ENCODE results near the gene MS4A4A. TPM values are rescaled to one million over a fixed set of nuclear protein-coding genes. Genes with fewer than 3 reads are reported as not detected.

MS4A4A gene
- total and polyA plus RNA-seq, 10 of the 15 experiments (the other 5 are each of a cell fraction or from before 2014, with no cell fraction given): 0.10 to 2.4 (median 0.68) TPM

GRCh38 chr11:60339356-60339755 is 58.9 kb downstream of the MS4A4A start (continued):
- TF ChIP-seq HDAC2 (IDR thresholded peaks at IDR 0.05) (no peak), SMAD1 (IDR thresholded peaks at IDR 0.05; ENCODE audit: low read depth, partially characterized antibody) (no peak), FOXK2 (IDR thresholded peaks at IDR 0.05) (no peak), DPF2 (IDR thresholded peaks at IDR 0.05) (no peak), POLR2AphosphoS2 (IDR thresholded peaks at IDR 0.05; ENCODE audit: low read depth, low read length) (no peak), SRF (IDR thresholded peaks at IDR 0.05; ENCODE audit: low read depth in 2 of 2, low read length in 2 of 2) (no peak), TARDBP (IDR thresholded peaks at IDR 0.05; ENCODE audit: borderline replicate concordance) (no peak), POU2F2 (IDR thresholded peaks at IDR 0.05; ENCODE audit: borderline replicate concordance, low read depth, low read length) (no peak)
- TF ChIP-seq, protein P1, sequence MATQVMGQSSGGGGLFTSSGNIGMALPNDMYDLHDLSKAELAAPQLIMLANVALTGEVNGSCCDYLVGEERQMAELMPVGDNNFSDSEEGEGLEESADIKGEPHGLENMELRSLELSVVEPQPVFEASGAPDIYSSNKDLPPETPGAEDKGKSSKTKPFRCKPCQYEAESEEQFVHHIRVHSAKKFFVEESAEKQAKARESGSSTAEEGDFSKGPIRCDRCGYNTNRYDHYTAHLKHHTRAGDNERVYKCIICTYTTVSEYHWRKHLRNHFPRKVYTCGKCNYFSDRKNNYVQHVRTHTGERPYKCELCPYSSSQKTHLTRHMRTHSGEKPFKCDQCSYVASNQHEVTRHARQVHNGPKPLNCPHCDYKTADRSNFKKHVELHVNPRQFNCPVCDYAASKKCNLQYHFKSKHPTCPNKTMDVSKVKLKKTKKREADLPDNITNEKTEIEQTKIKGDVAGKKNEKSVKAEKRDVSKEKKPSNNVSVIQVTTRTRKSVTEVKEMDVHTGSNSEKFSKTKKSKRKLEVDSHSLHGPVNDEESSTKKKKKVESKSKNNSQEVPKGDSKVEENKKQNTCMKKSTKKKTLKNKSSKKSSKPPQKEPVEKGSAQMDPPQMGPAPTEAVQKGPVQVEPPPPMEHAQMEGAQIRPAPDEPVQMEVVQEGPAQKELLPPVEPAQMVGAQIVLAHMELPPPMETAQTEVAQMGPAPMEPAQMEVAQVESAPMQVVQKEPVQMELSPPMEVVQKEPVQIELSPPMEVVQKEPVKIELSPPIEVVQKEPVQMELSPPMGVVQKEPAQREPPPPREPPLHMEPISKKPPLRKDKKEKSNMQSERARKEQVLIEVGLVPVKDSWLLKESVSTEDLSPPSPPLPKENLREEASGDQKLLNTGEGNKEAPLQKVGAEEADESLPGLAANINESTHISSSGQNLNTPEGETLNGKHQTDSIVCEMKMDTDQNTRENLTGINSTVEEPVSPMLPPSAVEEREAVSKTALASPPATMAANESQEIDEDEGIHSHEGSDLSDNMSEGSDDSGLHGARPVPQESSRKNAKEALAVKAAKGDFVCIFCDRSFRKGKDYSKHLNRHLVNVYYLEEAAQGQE (IDR thresholded peaks at IDR 0.05; ENCODE audit: low read depth, low read length): no peak

- POLR2A ChIA-PET: interaction anchor here (0.7 kb wide), 1 partner anchor 137 kb away, joined by 3 read pairs; no protein-coding TSS in a partner anchor
Measured at GRCh38 chr11:60343094-60343704, 62.7 kb downstream of the MS4A4A start.

More at GRCh38 chr11:60343094-60343704, 62.7 kb downstream of the MS4A4A start:
- Histone ChIP-seq H3K27ac (ENCODE audit: control insufficient read depth, insufficient read depth) (no peak overlapping the region), H3K36me3 (ENCODE audit: control insufficient read depth in 2 of 2, insufficient read depth in 2 of 2, low read length in 1 of 2) (no peaks in the 10 kb centered on the region), H3K4me1 (ENCODE audit: control insufficient read depth, insufficient read depth, low read length) (peaks cover 16% of the 10 kb centered on the region), H3K9ac (ENCODE audit: control insufficient read depth, insufficient read depth, low read length) (no peak overlapping the region), H3K9me3 (replicated peaks; ENCODE audit: control insufficient read depth, insufficient read depth, low read length) (no peaks in the 10 kb centered on the region), H3K27me3 (replicated peaks in 1 of 2; ENCODE audit: control insufficient read depth in 2 of 2, insufficient read depth in 2 of 2, low read length in 1 of 2) (no peaks in the 10 kb centered on the region), H3K79me2 (ENCODE audit: control insufficient read depth, insufficient read depth, low read length) (no peaks in the 10 kb centered on the region), H2AFZ (ENCODE audit: control insufficient read depth, low read depth, low read length) (no peak overlapping the region), H4K20me1 (ENCODE audit: control insufficient read depth, insufficient read depth) (no peaks in the 10 kb centered on the region), H3K4me2 (ENCODE audit: control insufficient read depth, insufficient read depth) (no peak overlapping the region), H3K4me3 (no peak overlapping the region)
- CTCF ChIA-PET: interaction anchor here (0.7 to 9.9 kb wide), 25 partner anchors 9 to 420 kb away, joined by 3 to 200 read pairs (median 4); no protein-coding TSS in a partner anchor
- 59% methylated on average over 10 of the region's 10 CpGs for WGBS (ENCODE audit: insufficient coverage, insufficient replicate concordance, low lambda C conversion rate, missing lambda C conversion rate)
- in situ Hi-C loops (cut with MboI): no loop called here
- BruUV-seq (replicated peaks): no TSS peak
- TF ChIP-seq NR2F1 (conservative IDR thresholded peaks at IDR 0.05) (no peak), HDAC6 (IDR thresholded peaks at IDR 0.05; ENCODE audit: unreplicated experiment) (no peak), SMC3 (IDR thresholded peaks at IDR 0.05; ENCODE audit: borderline replicate concordance, low read length) (peak; percentile 56; the same call in 1 of the 2 replicates), CHD1 (IDR thresholded peaks at IDR 0.05; ENCODE audit: low read depth, low read length) (no peak), RAD21 (IDR thresholded peaks at IDR 0.05; ENCODE audit: insufficient read depth, low read depth, low read length) (peak; percentile 31; the same call in 1 of the 2 replicates), YY1 (IDR thresholded peaks at IDR 0.05; ENCODE audit: low read depth, low read length) (peak; percentile 30; the same call in 1 of the 2 replicates)
- TF ChIP-seq, protein P2, sequence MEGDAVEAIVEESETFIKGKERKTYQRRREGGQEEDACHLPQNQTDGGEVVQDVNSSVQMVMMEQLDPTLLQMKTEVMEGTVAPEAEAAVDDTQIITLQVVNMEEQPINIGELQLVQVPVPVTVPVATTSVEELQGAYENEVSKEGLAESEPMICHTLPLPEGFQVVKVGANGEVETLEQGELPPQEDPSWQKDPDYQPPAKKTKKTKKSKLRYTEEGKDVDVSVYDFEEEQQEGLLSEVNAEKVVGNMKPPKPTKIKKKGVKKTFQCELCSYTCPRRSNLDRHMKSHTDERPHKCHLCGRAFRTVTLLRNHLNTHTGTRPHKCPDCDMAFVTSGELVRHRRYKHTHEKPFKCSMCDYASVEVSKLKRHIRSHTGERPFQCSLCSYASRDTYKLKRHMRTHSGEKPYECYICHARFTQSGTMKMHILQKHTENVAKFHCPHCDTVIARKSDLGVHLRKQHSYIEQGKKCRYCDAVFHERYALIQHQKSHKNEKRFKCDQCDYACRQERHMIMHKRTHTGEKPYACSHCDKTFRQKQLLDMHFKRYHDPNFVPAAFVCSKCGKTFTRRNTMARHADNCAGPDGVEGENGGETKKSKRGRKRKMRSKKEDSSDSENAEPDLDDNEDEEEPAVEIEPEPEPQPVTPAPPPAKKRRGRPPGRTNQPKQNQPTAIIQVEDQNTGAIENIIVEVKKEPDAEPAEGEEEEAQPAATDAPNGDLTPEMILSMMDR (IDR thresholded peaks at IDR 0.05 in 2 of 3, conservative IDR thresholded peaks at IDR 0.05 in 1 of 3; ENCODE audit: control insufficient read depth in 2 of 3, extremely low read depth in 1 of 3, insufficient read depth in 1 of 3, low read depth in 3 of 3, low read length in 3 of 3): peak; percentile 43 to 54 (median 53)
- intact Hi-C loops (cut with micrococcal nuclease; ENCODE audit: unreplicated experiment): loop anchor here (10.0 kb wide), 1 partner anchor 518 kb away; no protein-coding TSS in a partner anchor
- RAD21 ChIA-PET (ENCODE audit: unreplicated experiment): interaction anchor here (0.7 to 4.5 kb wide), 7 partner anchors 9 to 144 kb away, joined by 3 to 83 read pairs (median 4); no protein-coding TSS in a partner anchor
- FAIRE-seq (no peak), ATAC-seq (no peak), DNase-seq (ENCODE audit: low read depth, low spot score) (no peak)
- SMC1A ChIA-PET (ENCODE audit: uncharacterized antibody, unreplicated experiment): interaction anchor here (0.6 to 6.6 kb wide), 13 partner anchors 9 to 449 kb away, joined by 3 to 116 read pairs (median 9); no protein-coding TSS in a partner anchor

Measured in GM12878 (cell line).